RKO (cell line): ENCODE data around the gene RAB18.
"Not testable (repeated sequence)": the region's sequence is repeated elsewhere in the genome, so short reads cannot be mapped to it uniquely, and the experiment has no call there.

Experiments
- DNase-seq: peaks from one replicate; pipeline ENCODE4 v3.0.0-alpha.2; 2016; ENCODE audit warnings: low spot score

Gene RAB18

GRCh38 chr10:27504007-27504807 lies at the start of gene RAB18:
RAB18 (plus strand) TSS chr10:27504304; CDS start chr10:27504370, 66 bp downstream.
- peak; percentile 100 for DNase-seq

DNA sequence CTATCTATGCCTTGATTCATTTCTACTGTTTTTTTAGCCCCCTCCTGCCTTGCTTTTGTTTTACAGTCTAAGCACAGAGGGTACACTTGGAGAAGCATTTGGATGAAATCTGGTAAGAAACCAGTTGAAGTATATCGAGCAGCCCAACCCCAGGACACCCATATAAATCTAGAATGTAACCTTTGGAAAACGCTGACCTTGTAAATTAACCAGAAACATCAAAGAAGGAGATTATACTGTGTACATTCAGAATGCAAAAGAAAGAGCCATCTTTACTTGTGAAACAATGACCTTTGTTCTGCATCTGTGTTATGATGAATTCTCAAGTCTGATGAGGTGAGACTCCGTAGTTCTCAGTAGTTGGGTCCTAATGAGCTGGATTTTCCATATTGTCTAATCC lies 49.3 kb upstream of the RAB18 start:
- no peak for DNase-seq

DNA sequence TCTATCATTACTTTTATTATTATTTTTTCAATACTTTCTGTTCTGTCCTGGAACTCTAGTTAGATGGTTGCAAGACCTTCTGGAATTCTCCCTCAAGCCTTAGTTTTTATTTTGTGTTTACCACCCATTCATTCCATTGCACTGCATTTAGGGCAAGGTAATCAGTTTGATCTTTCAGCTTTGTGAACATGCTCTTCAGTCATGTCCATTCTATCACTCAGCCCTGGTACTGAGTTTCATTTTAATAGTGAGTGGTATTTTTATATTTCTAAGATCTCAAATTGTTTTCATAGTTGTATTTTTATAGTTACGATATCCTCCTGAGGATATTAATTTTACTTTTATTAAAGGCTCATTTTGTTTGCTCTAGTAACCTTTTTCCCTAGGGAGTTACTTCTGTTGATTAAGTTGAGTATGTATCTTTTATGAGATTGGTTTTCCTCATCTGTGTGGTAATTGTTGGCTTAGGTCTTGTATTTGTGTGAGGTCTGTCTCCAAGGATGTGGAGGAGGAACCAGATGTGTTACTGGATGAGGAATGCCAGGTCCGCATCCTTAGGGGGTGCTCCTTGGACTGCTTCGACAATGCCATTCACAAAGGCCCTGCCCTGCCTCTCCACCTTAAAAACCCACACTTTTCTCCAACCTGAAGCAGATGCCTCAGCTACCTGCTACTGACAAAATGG lies 46.7 kb upstream of the RAB18 start:
- peak; percentile 53 for DNase-seq

GRCh38 chr10:27457966-27458365 lies 46.1 kb upstream of the RAB18 start:
- no peak for DNase-seq

- DNase-seq = no peak
These were observed 42.8 kb upstream of the RAB18 start for GRCh38 chr10:27461312-27461711.

- DNase-seq = no peak
These were observed 40.1 kb upstream of the RAB18 start for GRCh38 chr10:27463961-27464360.

GRCh38 chr10:27464993-27465392 lies 39.1 kb upstream of the RAB18 start:
- DNase-seq = no peak

- DNase-seq = not testable (repeated sequence)
These were observed 38.5 kb upstream of the RAB18 start for GRCh38 chr10:27465596-27465995.

DNA sequence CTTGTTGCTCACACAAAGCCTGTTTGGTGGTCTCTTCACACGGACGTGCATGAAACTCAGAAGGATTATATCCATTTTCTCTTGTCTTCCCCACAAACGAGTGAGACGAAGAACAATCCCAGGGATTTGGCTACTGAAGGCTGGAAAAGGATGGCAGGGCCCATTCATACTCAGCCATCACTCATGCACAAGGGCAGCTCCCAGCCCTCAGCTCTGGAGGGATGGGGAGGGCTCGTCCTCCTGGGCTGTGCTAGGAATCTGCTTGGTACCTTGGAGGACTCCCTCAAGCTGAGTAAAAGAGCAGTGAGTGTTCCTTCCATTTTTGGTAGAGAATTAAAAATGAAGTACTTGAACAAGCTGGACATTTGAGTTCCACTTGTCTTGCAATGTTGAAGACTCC lies 33.2 kb upstream of the RAB18 start:
- no peak for DNase-seq

DNA sequence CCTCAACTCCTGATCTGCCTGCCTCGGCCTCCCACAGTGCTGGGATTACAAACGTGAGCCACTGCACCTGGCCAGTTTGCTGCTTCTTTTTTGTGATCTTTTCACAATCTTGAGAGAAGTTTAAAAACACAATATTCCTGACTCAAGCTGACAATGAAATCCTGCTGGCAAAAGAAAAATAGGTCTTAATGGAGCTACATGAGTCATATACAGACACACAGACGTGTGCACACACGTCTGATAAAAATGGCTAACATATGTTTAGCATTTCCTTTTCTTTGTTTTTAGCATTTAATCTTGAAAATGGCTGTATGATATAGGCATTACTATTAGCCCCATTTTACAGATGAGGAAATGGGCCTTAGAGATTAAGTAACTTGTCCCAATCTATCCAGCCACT lies 29.4 kb upstream of the RAB18 start:
- no peak for DNase-seq

GRCh38 chr10:27479016-27479415 lies 25.1 kb upstream of the RAB18 start:
- DNase-seq = no peak

- no peak for DNase-seq
These were observed 22.6 kb upstream of the RAB18 start for GRCh38 chr10:27481486-27481885.

GRCh38 chr10:27482984-27483956 lies 20.8 kb upstream of the RAB18 start:
- peak; percentile 82 for DNase-seq

DNA sequence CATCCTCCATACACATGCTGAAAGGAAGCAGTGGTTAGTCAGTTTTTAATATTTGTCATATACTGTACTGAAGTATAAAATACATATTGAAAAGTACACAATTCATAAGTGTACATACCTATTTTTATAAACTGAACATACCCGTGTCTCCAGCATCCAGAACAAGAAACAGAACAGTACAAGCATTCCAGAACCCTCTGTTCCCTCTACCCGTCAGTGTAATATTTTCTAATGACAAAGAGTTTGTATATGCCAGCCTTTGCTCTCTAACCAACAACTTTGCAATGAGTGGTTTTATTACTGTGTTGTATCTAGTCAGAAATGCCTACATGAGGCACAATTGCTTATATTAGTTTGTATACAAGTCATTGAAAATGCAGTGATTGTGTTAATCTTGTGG lies 18.7 kb upstream of the RAB18 start:
- DNase-seq = no peak

DNA sequence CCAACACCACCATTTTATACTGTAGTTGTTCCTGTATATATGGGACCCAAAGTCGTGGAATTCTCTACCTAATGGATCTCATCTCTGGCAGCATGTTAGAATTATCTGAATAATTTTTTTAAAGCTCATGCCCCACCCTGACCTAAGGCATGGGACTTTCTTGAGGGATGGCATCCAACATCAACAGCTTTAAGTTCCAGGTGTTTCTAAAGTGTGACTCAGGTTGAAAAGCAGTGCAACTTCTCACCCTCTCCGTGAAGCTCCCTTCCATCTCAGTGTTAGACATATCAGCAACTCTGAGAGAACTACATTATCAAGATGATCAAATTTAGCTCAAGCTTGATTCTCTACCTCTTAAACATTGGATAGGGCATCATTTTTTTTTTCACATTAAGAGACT lies 18.1 kb upstream of the RAB18 start:
- DNase-seq = no peak

GRCh38 chr10:27490807-27491206 lies 13.3 kb upstream of the RAB18 start:
- DNase-seq = no peak

DNA sequence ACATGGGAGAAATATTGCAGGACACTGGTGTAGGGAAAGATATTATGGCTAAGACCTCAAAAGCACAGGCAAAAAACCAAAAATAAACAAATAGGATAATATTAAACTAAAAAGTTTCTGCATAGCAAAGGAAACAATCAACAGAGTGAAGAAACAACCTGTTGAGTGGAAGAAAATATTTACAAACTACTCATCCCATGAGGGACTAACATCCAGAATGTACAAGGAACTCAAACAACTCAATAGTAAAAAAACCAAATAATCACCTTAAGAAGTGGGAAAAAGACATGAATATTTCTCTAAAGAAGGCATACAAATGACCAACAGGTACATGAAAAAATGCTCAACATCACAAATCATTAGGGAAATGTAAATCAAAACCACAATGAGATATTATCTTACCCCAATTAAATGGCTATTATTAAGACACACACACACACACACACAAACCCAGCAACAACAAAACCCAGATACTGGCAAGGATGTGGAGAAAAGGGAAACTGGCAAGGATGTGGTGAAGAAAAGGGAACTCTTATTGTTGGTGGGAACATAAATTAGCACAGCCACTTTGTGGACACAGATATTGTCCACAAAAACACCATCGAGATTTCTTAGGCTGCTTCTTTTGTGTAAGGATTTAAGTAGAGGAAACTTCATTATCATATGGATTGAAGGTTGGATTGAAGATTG lies 9.8 kb upstream of the RAB18 start:
- DNase-seq = no peak

DNA sequence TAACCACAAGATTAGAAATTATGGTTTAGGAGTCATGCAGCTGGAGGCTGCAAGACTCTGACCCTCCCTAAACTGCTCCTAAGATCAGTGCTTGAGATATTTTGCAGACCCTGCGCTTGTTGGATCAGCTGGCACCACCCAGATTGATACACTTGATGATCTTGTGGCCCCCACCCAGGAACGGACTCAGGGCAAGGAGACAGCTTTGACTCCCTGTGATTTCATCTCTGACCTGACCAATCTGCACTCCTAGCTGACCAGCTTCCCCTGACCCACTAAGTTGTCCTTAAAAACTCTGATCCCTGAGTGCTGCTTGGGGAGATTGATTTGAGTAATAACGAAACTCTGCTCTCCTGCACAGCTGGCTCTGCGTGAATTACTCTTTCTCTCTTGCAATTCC lies 8.0 kb upstream of the RAB18 start:
- DNase-seq = no peak

GRCh38 chr10:27500096-27500495 lies 4.0 kb upstream of the RAB18 start:
- no peak for DNase-seq

- DNase-seq = no peak
These were observed 3.2 kb upstream of the RAB18 start for GRCh38 chr10:27500886-27501285.

DNA sequence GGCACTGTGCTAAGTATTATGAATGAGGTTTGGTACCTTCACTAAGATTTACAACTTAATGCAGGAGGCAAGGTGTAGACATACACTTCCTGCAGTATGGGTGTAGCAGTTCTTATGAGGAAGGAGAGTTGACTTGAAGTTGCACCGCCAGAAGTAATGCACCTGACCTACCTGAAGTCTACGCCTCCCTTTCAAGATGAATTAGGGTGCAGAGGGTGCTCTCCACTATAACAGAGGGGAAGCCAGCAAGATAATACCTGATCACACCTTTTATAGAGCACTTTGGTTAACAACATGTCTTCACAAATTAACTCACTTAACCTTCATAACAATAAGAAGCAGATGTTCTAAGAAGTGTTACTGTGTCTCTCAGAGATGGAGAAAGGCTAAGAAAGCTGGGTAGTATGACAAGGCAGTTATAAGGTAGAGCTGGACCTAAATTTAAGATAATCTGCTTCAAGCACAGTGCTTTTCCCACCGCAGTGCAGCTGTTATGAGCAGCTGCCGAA lies 552 bp upstream of the RAB18 start:
- DNase-seq = no peak
